Naive B cell (primary cell): Measurements from ENCODE around the gene PFKFB3. TPM values are rescaled to one million over a fixed set of nuclear protein-coding genes. Genes with fewer than 3 reads are reported as not detected.

Experiments
- ATAC-seq, 2 donors: fragments of 150-1000 bp; cut with Tn5 transposase; 2 replicates each; pipeline ENCODE4 v1.10.0; 2021; ENCODE audit warnings: low read depth in 2 of 2, mild to moderate bottlenecking in 2 of 2, moderate library complexity in 2 of 2
- DNase-seq: peaks from one replicate; pipeline ENCODE4 v3.0.0; 2022
- H3K27ac Mint-ChIP-seq, 6 donors: one replicate each; pipeline ENCODE4 v1.8.0; 2020 to 2022; ENCODE audit warnings: mild to moderate bottlenecking in 6 of 6, mixed read lengths in 6 of 6, moderate library complexity in 5 of 6, inconsistent platforms in 2 of 6
- H3K27me3 Mint-ChIP-seq, 3 donors: one replicate each; pipeline ENCODE4 v1.8.0; 2021 to 2022; ENCODE audit warnings: mixed read lengths in 3 of 3, mild to moderate bottlenecking in 1 of 3
- H3K36me3 Mint-ChIP-seq, 2 donors: one replicate each; pipeline ENCODE4 v1.8.0; 2020 to 2022; ENCODE audit warnings: mixed read lengths in 2 of 2, inconsistent platforms in 1 of 2, mild to moderate bottlenecking in 1 of 2
- H3K4me1 Mint-ChIP-seq, 3 donors: one replicate each; pipeline ENCODE4 v1.8.0; 2020 to 2022; ENCODE audit warnings: mixed read lengths in 3 of 3, inconsistent platforms in 1 of 3, mild to moderate bottlenecking in 1 of 3, moderate library complexity in 1 of 3
- H3K4me3 Mint-ChIP-seq, 8 donors: one replicate each; pipeline ENCODE4 v1.8.0; 2020 to 2022; ENCODE audit warnings: mild to moderate bottlenecking in 8 of 8, mixed read lengths in 8 of 8, moderate library complexity in 8 of 8, inconsistent platforms in 2 of 8
- H3K9me3 Mint-ChIP-seq, 7 donors: one replicate each; pipeline ENCODE4 v1.8.0; 2020 to 2022; ENCODE audit warnings: mixed read lengths in 7 of 7, mild to moderate bottlenecking in 5 of 7, inconsistent platforms in 2 of 7, moderate library complexity in 1 of 7
- polyA plus RNA-seq, 6 donors: library from polyadenylated mRNA; unstranded; fragments of 300-500 nt; fragmentation: Illumina TruSeq; gene quantifications; one replicate each; pipeline ENCODE4 v1.2.3, GENCODE V29; 2021; ENCODE audit warnings: low read depth in 6 of 6

PFKFB3 gene
- polyA plus RNA-seq, 6 donors from 2014 or later = 2.4 to 8.8 (median 3.3) TPM

GRCh38 chr10:6212806-6213205 lies 10.1 kb downstream of the PFKFB3 start:
- no peak for ATAC-seq
- Mint-ChIP-seq H3K4me3 (no peak overlapping the region), H3K4me1 (peaks cover 8 to 28% (median 17%) of the 10 kb centered on the region in 3 donors), H3K27me3 (no peaks in the 10 kb centered on the region), H3K27ac (peak overlapping the region in 1 of 6 donors; percentile 63), H3K36me3 (peaks cover 4 to 26% of the 10 kb centered on the region in 2 donors), H3K9me3 (no peaks in the 10 kb centered on the region)
- no peak for DNase-seq

GRCh38 chr10:6213257-6213905 lies 10.6 kb downstream of the PFKFB3 start:
- Mint-ChIP-seq H3K4me1 (peaks cover 6 to 27% (median 17%) of the 10 kb centered on the region in 3 donors), H3K9me3 (no peaks in the 10 kb centered on the region), H3K27ac (no peak overlapping the region), H3K4me3 (no peak overlapping the region), H3K27me3 (no peaks in the 10 kb centered on the region), H3K36me3 (peaks cover 4 to 26% of the 10 kb centered on the region in 2 donors)
- DNase-seq (no peak), ATAC-seq (no peak)

- H3K36me3 Mint-ChIP-seq = peaks cover 4 to 26% of the 10 kb centered on the region in 2 donors
Measured at GRCh38 chr10:6213908-6214307, 11.2 kb downstream of the PFKFB3 start.

GRCh38 chr10:6214612-6215011 lies 11.9 kb downstream of the PFKFB3 start:
- Mint-ChIP-seq H3K4me3 (no peak overlapping the region), H3K27me3 (no peaks in the 10 kb centered on the region), H3K36me3 (peaks cover 4 to 26% of the 10 kb centered on the region in 2 donors), H3K27ac (no peak overlapping the region), H3K4me1 (peaks cover 8 to 20% (median 17%) of the 10 kb centered on the region in 3 donors), H3K9me3 (no peaks in the 10 kb centered on the region)
- ATAC-seq (no peak), DNase-seq (no peak)

More at GRCh38 chr10:6213908-6214307, 11.2 kb downstream of the PFKFB3 start:
- no peaks in the 10 kb centered on the region for H3K27me3 Mint-ChIP-seq
- H3K4me3 Mint-ChIP-seq = no peak overlapping the region
- no peak for ATAC-seq
- peaks cover 4 to 21% (median 17%) of the 10 kb centered on the region in 3 donors for H3K4me1 Mint-ChIP-seq
- no peak overlapping the region for H3K27ac Mint-ChIP-seq
- H3K9me3 Mint-ChIP-seq = no peaks in the 10 kb centered on the region
- DNase-seq = no peak

GRCh38 chr10:6215241-6215640 lies 12.5 kb downstream of the PFKFB3 start:
- Mint-ChIP-seq H3K36me3 (peaks cover 4 to 26% of the 10 kb centered on the region in 2 donors), H3K9me3 (no peaks in the 10 kb centered on the region), H3K27ac (no peak overlapping the region), H3K27me3 (no peaks in the 10 kb centered on the region), H3K4me3 (no peak overlapping the region), H3K4me1 (peaks cover 9 to 24% (median 22%) of the 10 kb centered on the region in 3 donors)
- ATAC-seq (no peak), DNase-seq (no peak)

GRCh38 chr10:6215683-6216484 lies 13.2 kb downstream of the PFKFB3 start:
- Mint-ChIP-seq H3K27me3 (no peaks in the 10 kb centered on the region), H3K4me3 (no peak overlapping the region), H3K27ac (no peak overlapping the region), H3K4me1 (peaks cover 13 to 30% (median 27%) of the 10 kb centered on the region in 3 donors), H3K36me3 (peaks cover 4 to 30% of the 10 kb centered on the region in 2 donors), H3K9me3 (no peaks in the 10 kb centered on the region)
- DNase-seq = no peak
- ATAC-seq = no peak

GRCh38 chr10:6216916-6217315 lies 14.2 kb downstream of the PFKFB3 start:
- Mint-ChIP-seq H3K9me3 (no peaks in the 10 kb centered on the region), H3K36me3 (peaks cover 4 to 40% of the 10 kb centered on the region in 2 donors), H3K4me3 (peak overlapping the region in 1 of 8 donors; percentile 29), H3K27me3 (no peaks in the 10 kb centered on the region), H3K27ac (no peak overlapping the region), H3K4me1 (peaks cover 15 to 25% (median 25%) of the 10 kb centered on the region in 3 donors)
- no peak for ATAC-seq
- no peak for DNase-seq

- H3K36me3 Mint-ChIP-seq = peaks cover 4 to 40% of the 10 kb centered on the region in 2 donors
Measured at GRCh38 chr10:6217611-6218010, 14.9 kb downstream of the PFKFB3 start.

GRCh38 chr10:6218692-6219493 lies 16.2 kb downstream of the PFKFB3 start:
- DNase-seq (no peak), ATAC-seq (no peak)
- Mint-ChIP-seq H3K9me3 (no peaks in the 10 kb centered on the region), H3K27me3 (no peaks in the 10 kb centered on the region), H3K4me1 (peaks cover 14 to 19% (median 15%) of the 10 kb centered on the region in 3 donors), H3K36me3 (peaks cover 4 to 33% of the 10 kb centered on the region in 2 donors), H3K27ac (peak overlapping the region in 3 of 6 donors; percentile 10 to 43 (median 27)), H3K4me3 (no peak overlapping the region)

More at GRCh38 chr10:6217611-6218010, 14.9 kb downstream of the PFKFB3 start:
- ATAC-seq (no peak), DNase-seq (no peak)
- no peak overlapping the region for H3K27ac Mint-ChIP-seq
- no peaks in the 10 kb centered on the region for H3K27me3 Mint-ChIP-seq
- H3K9me3 Mint-ChIP-seq = no peaks in the 10 kb centered on the region
- H3K4me3 Mint-ChIP-seq = no peak overlapping the region
- peaks cover 15 to 25% (median 20%) of the 10 kb centered on the region in 3 donors for H3K4me1 Mint-ChIP-seq

- Mint-ChIP-seq H3K4me1 (peaks cover 13 to 16% (median 14%) of the 10 kb centered on the region in 3 donors), H3K27me3 (no peaks in the 10 kb centered on the region), H3K36me3 (peaks cover 4 to 34% of the 10 kb centered on the region in 2 donors), H3K4me3 (no peak overlapping the region), H3K27ac (peak overlapping the region in 3 of 6 donors; percentile 10 to 43 (median 27)), H3K9me3 (no peaks in the 10 kb centered on the region)
- no peak for ATAC-seq
- no peak for DNase-seq
Measured at GRCh38 chr10:6219494-6219836, 16.7 kb downstream of the PFKFB3 start.

GRCh38 chr10:6220418-6221191 lies 17.9 kb downstream of the PFKFB3 start:
- H3K36me3 Mint-ChIP-seq = peaks cover 4 to 39% of the 10 kb centered on the region in 2 donors
- H3K27me3 Mint-ChIP-seq = no peaks in the 10 kb centered on the region
- DNase-seq (peak; percentile 42), ATAC-seq (peak; percentile 48 to 62)
- H3K4me3 Mint-ChIP-seq = peak overlapping the region in 2 of 8 donors; percentile 42 to 61
- no peaks in the 10 kb centered on the region for H3K9me3 Mint-ChIP-seq
- H3K27ac Mint-ChIP-seq = peak overlapping the region in 5 of 6 donors; percentile 44 to 73 (median 67)
- peaks cover 13 to 17% (median 14%) of the 10 kb centered on the region in 3 donors for H3K4me1 Mint-ChIP-seq

GRCh38 chr10:6221192-6221940 lies 18.6 kb downstream of the PFKFB3 start:
- peaks cover 6 to 44% of the 10 kb centered on the region in 2 donors for H3K36me3 Mint-ChIP-seq
- no peaks in the 10 kb centered on the region for H3K27me3 Mint-ChIP-seq
- peaks cover 13 to 20% (median 14%) of the 10 kb centered on the region in 3 donors for H3K4me1 Mint-ChIP-seq
- no peak overlapping the region for H3K4me3 Mint-ChIP-seq
- H3K27ac Mint-ChIP-seq = peak overlapping the region in 3 of 6 donors; percentile 44 to 67 (median 63)
- H3K9me3 Mint-ChIP-seq = no peaks in the 10 kb centered on the region
- DNase-seq (no peak), ATAC-seq (no peak)
